Middle frontal gyrus (tissue), 1 donor: ENCODE results near the gene SLC6A17.

ENCODE experiments used
- DNase-seq: peaks from one replicate; pipeline ENCODE4 v3.0.0-alpha.2; 2015; ENCODE audit warnings: low spot score; ENCODE audit errors: extremely low spot score

Gene SLC6A17

GRCh38 chr1:110201157-110201825 is 51.0 kb downstream of the SLC6A17 start:
- no peak for DNase-seq

GRCh38 chr1:110203021-110203661 is 52.8 kb downstream of the SLC6A17 start:
- DNase-seq: peak; percentile 74

GRCh38 chr1:110205156-110205555 is 54.9 kb downstream of the SLC6A17 start:
- DNase-seq: no peak

GRCh38 chr1:110205591-110206155 is 55.4 kb downstream of the SLC6A17 start:
- DNase-seq: no peak

GRCh38 chr1:110206261-110206920 is 56.1 kb downstream of the SLC6A17 start:
- no peak for DNase-seq

- DNase-seq: no peak
Measured at GRCh38 chr1:110207831-110208230, 57.5 kb downstream of the SLC6A17 start.

- no peak for DNase-seq
Measured at GRCh38 chr1:110208916-110209645, 58.8 kb downstream of the SLC6A17 start.

GRCh38 chr1:110209715-110210603 is 59.7 kb downstream of the SLC6A17 start, which contains the start of gene KCNC4:
Gene KCNC4 (plus strand): TSS chr1:110210314. CDS start chr1:110211500, 1,186 bp downstream.
- no peak for DNase-seq

GRCh38 chr1:110210604-110211495 is 60.6 kb downstream of the SLC6A17 start:
- no peak for DNase-seq

- DNase-seq: no peak
Measured at GRCh38 chr1:110211496-110212168, 61.3 kb downstream of the SLC6A17 start.

- DNase-seq: no peak
Measured at GRCh38 chr1:110212169-110213142, 62.2 kb downstream of the SLC6A17 start.

GRCh38 chr1:110213143-110213540 is 62.8 kb downstream of the SLC6A17 start:
- DNase-seq: no peak

GRCh38 chr1:110214454-110215404 is 64.4 kb downstream of the SLC6A17 start:
- no peak for DNase-seq

- DNase-seq: no peak
Measured at GRCh38 chr1:110215621-110216515, 65.6 kb downstream of the SLC6A17 start.

- no peak for DNase-seq
Measured at GRCh38 chr1:110216844-110217444, 66.7 kb downstream of the SLC6A17 start.
